HepG2 (cell line): ENCODE data around the gene VPS11. TPM values are rescaled to one million over a fixed set of nuclear protein-coding genes. Genes with fewer than 3 reads are reported as not detected.

ENCODE experiments used
- CHD2 ChIP-seq: IDR thresholded peaks from 2 replicates; pipeline ENCODE4 v1.6.1; 2011; ENCODE audit warnings: low read depth, low read length, improper control_type of control experiment
- EP300 ChIP-seq, 3 experiments: sonication (generic) in 1 of 3; formaldehyde crosslinking in 1 of 3; IDR thresholded peaks; 2 replicates each; pipeline versions ENCODE4 v1.5.1 to v1.6.1; 2011 to 2020; ENCODE audit warnings: low read depth in 2 of 3, low read length in 2 of 3, borderline replicate concordance in 1 of 3, improper control_type of control experiment in 1 of 3, mild to moderate bottlenecking in 1 of 3, missing genetic modification reagents in 1 of 3, moderate library complexity in 1 of 3
- GABPB1 ChIP-seq: IDR thresholded peaks from 2 replicates; pipeline ENCODE4 v1.6.1; 2016; ENCODE audit warnings: mild to moderate bottlenecking, missing genetic modification reagents, moderate library complexity, missing compliant biosample characterization
- HMG20A ChIP-seq: IDR thresholded peaks from 2 replicates; pipeline ENCODE4 v1.6.1; 2016; ENCODE audit warnings: borderline replicate concordance
- JUNB ChIP-seq: sonication (generic); formaldehyde crosslinking; IDR thresholded peaks from 2 replicates; pipeline ENCODE4 v1.8.0; 2022; ENCODE audit warnings: missing genetic modification reagents, mild to moderate bottlenecking, borderline replicate concordance
- JUND ChIP-seq: sonication (generic); formaldehyde crosslinking; IDR thresholded peaks from 2 replicates; pipeline ENCODE4 v1.8.0; 2022; ENCODE audit warnings: mild to moderate bottlenecking, missing genetic modification reagents
- SIX1 ChIP-seq: sonication (generic); formaldehyde crosslinking; IDR thresholded peaks from 2 replicates; pipeline ENCODE4 v1.4.0; 2020; ENCODE audit warnings: missing genetic modification reagents, borderline replicate concordance
- SRF ChIP-seq: IDR thresholded peaks from 2 replicates; pipeline ENCODE4 v1.6.1; 2011; ENCODE audit warnings: mild to moderate bottlenecking, low read depth, low read length, moderate library complexity
- SRSF9 ChIP-seq: fragments of 200-400 bp; formaldehyde crosslinking; IDR thresholded peaks from 2 replicates; pipeline ENCODE4 v1.6.1; 2018; ENCODE audit warnings: borderline replicate concordance, mild to moderate bottlenecking, low read depth, low read length; ENCODE audit not compliant: insufficient read depth, poor library complexity, severe bottlenecking
- ZNF713 ChIP-seq: sonication (generic); formaldehyde crosslinking; IDR thresholded peaks from 2 replicates; pipeline ENCODE4 v1.4.0; 2020; ENCODE audit warnings: mild to moderate bottlenecking, missing genetic modification reagents
- ZNF777 ChIP-seq: sonication (generic); formaldehyde crosslinking; IDR thresholded peaks from 2 replicates; pipeline ENCODE4 v1.4.0; 2020; ENCODE audit warnings: missing genetic modification reagents
- ZNF878 ChIP-seq: sonication (generic); formaldehyde crosslinking; IDR thresholded peaks from 2 replicates; pipeline ENCODE4 v1.8.1; 2023; ENCODE audit warnings: mild to moderate bottlenecking, missing genetic modification reagents, moderate library complexity
- polyA plus RNA-seq, 8 experiments: library from polyadenylated mRNA; depleted of rRNA in 3 of 8; stranded (reverse) in 7 of 8; unstranded in 1 of 8; fragments of >200 nt; fragmentation: Illumina TruSeq in 4 of 8; extraction: Trizol in 4 of 8; gene quantifications; 2 replicates each; pipeline versions ENCODE4 v1.2.1 to v1.2.3, GENCODE V29; 2011 to 2016; ENCODE audit warnings: low read depth in 4 of 8, missing spikeins in 1 of 8, mixed read lengths in 1 of 8; ENCODE audit not compliant: insufficient read depth in 1 of 8
- total RNA-seq, 5 experiments: library from RNA; depleted of rRNA; stranded (reverse); fragments of >200 nt; fragmentation: Illumina TruSeq; extraction: Trizol; gene quantifications; 2 replicates each; pipeline ENCODE4 v1.2.3, GENCODE V29; 2016; ENCODE audit warnings: low read depth in 1 of 5
- TF ChIP-seq, protein P1 (sequence below): conservative IDR thresholded peaks from 2 replicates; pipeline ENCODE4 v1.6.1; 2018; ENCODE audit warnings: missing genetic modification reagents
- TF ChIP-seq, protein P2 (sequence below): sonication (generic); formaldehyde crosslinking; IDR thresholded peaks from 2 replicates; pipeline ENCODE4 v1.5.0; 2020; ENCODE audit warnings: missing genetic modification reagents, mild to moderate bottlenecking, borderline replicate concordance
- TF ChIP-seq, protein P3 (sequence below): sonication (generic); formaldehyde crosslinking; IDR thresholded peaks from 2 replicates; pipeline ENCODE4 v1.5.0; 2020; ENCODE audit warnings: missing genetic modification reagents
- TF ChIP-seq, protein P4 (sequence below): sonication (generic); formaldehyde crosslinking; IDR thresholded peaks from 2 replicates; pipeline ENCODE4 v1.5.1; 2020; ENCODE audit warnings: mild to moderate bottlenecking, missing genetic modification reagents, moderate library complexity
- TF ChIP-seq, protein P5 (sequence below): sonication (generic); formaldehyde crosslinking; IDR thresholded peaks from 2 replicates; pipeline ENCODE4 v1.4.0; 2020; ENCODE audit warnings: missing genetic modification reagents; ENCODE audit errors: not compliant biosample characterization
- TF ChIP-seq, protein P6 (sequence below): sonication (generic); formaldehyde crosslinking; IDR thresholded peaks from 2 replicates; pipeline ENCODE4 v1.5.0; 2020; ENCODE audit warnings: mild to moderate bottlenecking, missing genetic modification reagents, moderate library complexity

Gene VPS11
- total and polyA plus RNA-seq, 2 of the 13 experiments (the other 11 are each of a cell fraction or from before 2014, with no cell fraction given): 13.7 to 21.6 TPM

DNA sequence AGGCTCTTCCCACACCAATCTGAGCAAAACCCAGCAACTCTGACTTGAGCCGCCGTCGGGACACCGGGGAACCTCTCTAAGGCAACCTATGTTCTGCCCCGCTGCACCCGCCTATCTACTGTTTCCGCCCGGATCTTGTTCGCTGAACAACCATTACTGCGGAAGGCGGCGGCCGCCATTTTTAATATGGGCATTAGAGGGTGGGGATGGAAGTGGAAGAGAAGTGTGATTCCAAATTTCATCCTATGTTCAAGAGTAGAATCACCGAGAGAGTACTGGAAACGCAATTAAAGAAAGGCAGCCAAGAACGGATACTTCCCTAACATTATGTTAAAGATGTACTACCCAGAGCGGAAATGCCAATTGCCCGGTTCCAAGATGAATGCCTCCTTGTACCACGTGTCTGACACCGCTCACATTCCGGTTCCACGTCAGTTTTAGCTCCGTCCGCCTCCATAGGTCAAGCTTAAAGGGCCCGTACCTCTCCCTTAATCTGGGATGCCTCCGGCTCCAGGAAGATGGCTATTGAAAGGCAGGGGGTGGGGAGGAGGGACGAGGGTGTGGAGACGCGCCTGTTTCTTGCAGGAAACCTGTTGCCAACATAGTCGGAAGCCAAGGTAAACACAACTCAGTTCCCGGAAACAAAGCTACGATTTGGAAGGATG lies 34.3 kb downstream of the VPS11 start, which contains the start of gene DPAGT1 (continued):
- TF ChIP-seq, protein P1, sequence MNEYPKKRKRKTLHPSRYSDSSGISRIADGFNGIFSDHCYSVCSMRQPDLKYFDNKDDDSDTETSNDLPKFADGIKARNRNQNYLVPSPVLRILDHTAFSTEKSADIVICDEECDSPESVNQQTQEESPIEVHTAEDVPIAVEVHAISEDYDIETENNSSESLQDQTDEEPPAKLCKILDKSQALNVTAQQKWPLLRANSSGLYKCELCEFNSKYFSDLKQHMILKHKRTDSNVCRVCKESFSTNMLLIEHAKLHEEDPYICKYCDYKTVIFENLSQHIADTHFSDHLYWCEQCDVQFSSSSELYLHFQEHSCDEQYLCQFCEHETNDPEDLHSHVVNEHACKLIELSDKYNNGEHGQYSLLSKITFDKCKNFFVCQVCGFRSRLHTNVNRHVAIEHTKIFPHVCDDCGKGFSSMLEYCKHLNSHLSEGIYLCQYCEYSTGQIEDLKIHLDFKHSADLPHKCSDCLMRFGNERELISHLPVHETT (CRISPR knock-in tag): peak; percentile 57; the same call in 1 of the 2 replicates
- TF ChIP-seq, protein P2, sequence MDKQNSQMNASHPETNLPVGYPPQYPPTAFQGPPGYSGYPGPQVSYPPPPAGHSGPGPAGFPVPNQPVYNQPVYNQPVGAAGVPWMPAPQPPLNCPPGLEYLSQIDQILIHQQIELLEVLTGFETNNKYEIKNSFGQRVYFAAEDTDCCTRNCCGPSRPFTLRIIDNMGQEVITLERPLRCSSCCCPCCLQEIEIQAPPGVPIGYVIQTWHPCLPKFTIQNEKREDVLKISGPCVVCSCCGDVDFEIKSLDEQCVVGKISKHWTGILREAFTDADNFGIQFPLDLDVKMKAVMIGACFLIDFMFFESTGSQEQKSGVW (CRISPR knock-in tag): no peak
- TF ChIP-seq, protein P3, sequence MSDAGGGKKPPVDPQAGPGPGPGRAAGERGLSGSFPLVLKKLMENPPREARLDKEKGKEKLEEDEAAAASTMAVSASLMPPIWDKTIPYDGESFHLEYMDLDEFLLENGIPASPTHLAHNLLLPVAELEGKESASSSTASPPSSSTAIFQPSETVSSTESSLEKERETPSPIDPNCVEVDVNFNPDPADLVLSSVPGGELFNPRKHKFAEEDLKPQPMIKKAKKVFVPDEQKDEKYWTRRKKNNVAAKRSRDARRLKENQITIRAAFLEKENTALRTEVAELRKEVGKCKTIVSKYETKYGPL (CRISPR knock-in tag): no peak
- TF ChIP-seq, protein P4, sequence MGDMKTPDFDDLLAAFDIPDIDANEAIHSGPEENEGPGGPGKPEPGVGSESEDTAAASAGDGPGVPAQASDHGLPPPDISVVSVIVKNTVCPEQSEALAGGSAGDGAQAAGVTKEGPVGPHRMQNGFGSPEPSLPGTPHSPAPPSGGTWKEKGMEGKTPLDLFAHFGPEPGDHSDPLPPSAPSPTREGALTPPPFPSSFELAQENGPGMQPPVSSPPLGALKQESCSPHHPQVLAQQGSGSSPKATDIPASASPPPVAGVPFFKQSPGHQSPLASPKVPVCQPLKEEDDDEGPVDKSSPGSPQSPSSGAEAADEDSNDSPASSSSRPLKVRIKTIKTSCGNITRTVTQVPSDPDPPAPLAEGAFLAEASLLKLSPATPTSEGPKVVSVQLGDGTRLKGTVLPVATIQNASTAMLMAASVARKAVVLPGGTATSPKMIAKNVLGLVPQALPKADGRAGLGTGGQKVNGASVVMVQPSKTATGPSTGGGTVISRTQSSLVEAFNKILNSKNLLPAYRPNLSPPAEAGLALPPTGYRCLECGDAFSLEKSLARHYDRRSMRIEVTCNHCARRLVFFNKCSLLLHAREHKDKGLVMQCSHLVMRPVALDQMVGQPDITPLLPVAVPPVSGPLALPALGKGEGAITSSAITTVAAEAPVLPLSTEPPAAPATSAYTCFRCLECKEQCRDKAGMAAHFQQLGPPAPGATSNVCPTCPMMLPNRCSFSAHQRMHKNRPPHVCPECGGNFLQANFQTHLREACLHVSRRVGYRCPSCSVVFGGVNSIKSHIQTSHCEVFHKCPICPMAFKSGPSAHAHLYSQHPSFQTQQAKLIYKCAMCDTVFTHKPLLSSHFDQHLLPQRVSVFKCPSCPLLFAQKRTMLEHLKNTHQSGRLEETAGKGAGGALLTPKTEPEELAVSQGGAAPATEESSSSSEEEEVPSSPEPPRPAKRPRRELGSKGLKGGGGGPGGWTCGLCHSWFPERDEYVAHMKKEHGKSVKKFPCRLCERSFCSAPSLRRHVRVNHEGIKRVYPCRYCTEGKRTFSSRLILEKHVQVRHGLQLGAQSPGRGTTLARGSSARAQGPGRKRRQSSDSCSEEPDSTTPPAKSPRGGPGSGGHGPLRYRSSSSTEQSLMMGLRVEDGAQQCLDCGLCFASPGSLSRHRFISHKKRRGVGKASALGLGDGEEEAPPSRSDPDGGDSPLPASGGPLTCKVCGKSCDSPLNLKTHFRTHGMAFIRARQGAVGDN (CRISPR knock-in tag): peak; percentile 6
- TF ChIP-seq, protein P5, sequence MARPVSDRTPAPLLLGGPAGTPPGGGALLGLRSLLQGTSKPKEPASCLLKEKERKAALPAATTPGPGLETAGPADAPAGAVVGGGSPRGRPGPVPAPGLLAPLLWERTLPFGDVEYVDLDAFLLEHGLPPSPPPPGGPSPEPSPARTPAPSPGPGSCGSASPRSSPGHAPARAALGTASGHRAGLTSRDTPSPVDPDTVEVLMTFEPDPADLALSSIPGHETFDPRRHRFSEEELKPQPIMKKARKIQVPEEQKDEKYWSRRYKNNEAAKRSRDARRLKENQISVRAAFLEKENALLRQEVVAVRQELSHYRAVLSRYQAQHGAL: no peak
- TF ChIP-seq HMG20A (CRISPR knock-in tag): no peak
- no peak for TF ChIP-seq ZNF713 (CRISPR knock-in tag)
- 0 out of 2 replicates have a peak, but pooled peaks have one; percentile 24 for TF ChIP-seq SRF
- TF ChIP-seq CHD2: no peak
- TF ChIP-seq SIX1 (CRISPR knock-in tag): no peak
- TF ChIP-seq SRSF9: no peak
- no peak for TF ChIP-seq JUND (CRISPR knock-in tag)
- TF ChIP-seq ZNF777 (CRISPR knock-in tag): peak; percentile 62; the same call in 1 of the 2 replicates
- no peak for TF ChIP-seq JUNB (CRISPR knock-in tag)
- no peak for TF ChIP-seq ZNF878 (CRISPR knock-in tag)
- TF ChIP-seq GABPB1 (CRISPR knock-in tag): peak; percentile 93
- no peak for TF ChIP-seq EP300 (IDR thresholded peaks at IDR 0.05; ENCODE audit: low read depth in 2 of 2, low read length in 2 of 2)
- 0 out of 2 replicates have a peak, but pooled peaks have one; percentile 18 for TF ChIP-seq EP300 (CRISPR knock-in tag; IDR thresholded peaks at IDR 0.05; ENCODE audit: borderline replicate concordance)
- TF ChIP-seq, protein P6, sequence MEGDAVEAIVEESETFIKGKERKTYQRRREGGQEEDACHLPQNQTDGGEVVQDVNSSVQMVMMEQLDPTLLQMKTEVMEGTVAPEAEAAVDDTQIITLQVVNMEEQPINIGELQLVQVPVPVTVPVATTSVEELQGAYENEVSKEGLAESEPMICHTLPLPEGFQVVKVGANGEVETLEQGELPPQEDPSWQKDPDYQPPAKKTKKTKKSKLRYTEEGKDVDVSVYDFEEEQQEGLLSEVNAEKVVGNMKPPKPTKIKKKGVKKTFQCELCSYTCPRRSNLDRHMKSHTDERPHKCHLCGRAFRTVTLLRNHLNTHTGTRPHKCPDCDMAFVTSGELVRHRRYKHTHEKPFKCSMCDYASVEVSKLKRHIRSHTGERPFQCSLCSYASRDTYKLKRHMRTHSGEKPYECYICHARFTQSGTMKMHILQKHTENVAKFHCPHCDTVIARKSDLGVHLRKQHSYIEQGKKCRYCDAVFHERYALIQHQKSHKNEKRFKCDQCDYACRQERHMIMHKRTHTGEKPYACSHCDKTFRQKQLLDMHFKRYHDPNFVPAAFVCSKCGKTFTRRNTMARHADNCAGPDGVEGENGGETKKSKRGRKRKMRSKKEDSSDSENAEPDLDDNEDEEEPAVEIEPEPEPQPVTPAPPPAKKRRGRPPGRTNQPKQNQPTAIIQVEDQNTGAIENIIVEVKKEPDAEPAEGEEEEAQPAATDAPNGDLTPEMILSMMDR (CRISPR knock-in tag): no peak
